ENCODE data around the gene TTLL9. TPM values are rescaled to one million over a fixed set of nuclear protein-coding genes. Genes with fewer than 3 reads are reported as not detected.

TTLL9 gene
- total RNA-seq, 1 donor from 2014 or later: 0.24 TPM

GRCh38 chr20:31851240-31851955 lies 19.0 kb upstream of the TTLL9 start:
- Mint-ChIP-seq H3K4me1 (ENCODE audit: unreplicated experiment) (peaks cover 5% of the 10 kb centered on the region), H3K36me3 (ENCODE audit: unreplicated experiment) (no peaks in the 10 kb centered on the region), H3K4me3 (ENCODE audit: unreplicated experiment) (no peak overlapping the region), H3K27me3 (ENCODE audit: unreplicated experiment) (peaks cover 4% of the 10 kb centered on the region), H3K9me3 (ENCODE audit: unreplicated experiment) (no peaks in the 10 kb centered on the region), H3K27ac (ENCODE audit: unreplicated experiment) (no peak overlapping the region)
- no peak for TF ChIP-seq CTCF (IDR thresholded peaks at IDR 0.05)
- DNase-seq (ENCODE audit: extremely low spot score, unreplicated experiment): no peak

- H3K9me3 Mint-ChIP-seq (ENCODE audit: unreplicated experiment): no peaks in the 10 kb centered on the region
- no peak overlapping the region for H3K27ac Mint-ChIP-seq (ENCODE audit: unreplicated experiment)
- H3K4me1 Mint-ChIP-seq (ENCODE audit: unreplicated experiment): peaks cover 3% of the 10 kb centered on the region
- H3K4me3 Mint-ChIP-seq (ENCODE audit: unreplicated experiment): no peak overlapping the region
- no peak for DNase-seq (ENCODE audit: extremely low spot score, unreplicated experiment)
- no peak for TF ChIP-seq CTCF (IDR thresholded peaks at IDR 0.05)
- H3K36me3 Mint-ChIP-seq (ENCODE audit: unreplicated experiment): no peaks in the 10 kb centered on the region
- peaks cover 15% of the 10 kb centered on the region for H3K27me3 Mint-ChIP-seq (ENCODE audit: unreplicated experiment)
Observed at GRCh38 chr20:31853481-31853880, 17.0 kb upstream of the TTLL9 start.

DNA sequence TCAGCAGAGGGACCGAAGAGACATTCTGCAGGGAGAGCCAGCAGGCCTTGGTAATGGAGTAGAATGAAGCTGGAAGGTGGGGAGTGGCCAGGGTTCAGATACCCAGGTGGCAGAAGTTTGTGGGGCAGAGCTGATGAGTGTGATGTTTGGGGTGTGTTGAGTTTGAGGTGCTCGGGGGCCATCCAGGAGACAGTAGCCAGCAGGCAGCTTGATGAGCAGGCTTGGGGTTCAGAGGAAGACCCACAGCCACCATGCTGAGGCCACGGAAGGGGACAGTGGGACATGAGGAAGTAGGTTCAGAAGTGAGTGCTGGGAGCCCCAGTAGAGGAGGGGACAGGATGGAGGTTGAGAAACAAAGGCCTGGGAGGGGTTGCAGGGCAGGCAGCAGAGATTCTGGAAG lies 13.9 kb upstream of the TTLL9 start:
- DNase-seq (ENCODE audit: extremely low spot score, unreplicated experiment): no peak
- no peaks in the 10 kb centered on the region for H3K9me3 Mint-ChIP-seq (ENCODE audit: unreplicated experiment)
- H3K27me3 Mint-ChIP-seq (ENCODE audit: unreplicated experiment): peaks cover 34% of the 10 kb centered on the region
- H3K4me3 Mint-ChIP-seq (ENCODE audit: unreplicated experiment): no peak overlapping the region
- H3K36me3 Mint-ChIP-seq (ENCODE audit: unreplicated experiment): no peaks in the 10 kb centered on the region
- H3K27ac Mint-ChIP-seq (ENCODE audit: unreplicated experiment): no peak overlapping the region
- no peak for TF ChIP-seq CTCF (IDR thresholded peaks at IDR 0.05)
- peaks cover 9% of the 10 kb centered on the region for H3K4me1 Mint-ChIP-seq (ENCODE audit: unreplicated experiment)

DNA sequence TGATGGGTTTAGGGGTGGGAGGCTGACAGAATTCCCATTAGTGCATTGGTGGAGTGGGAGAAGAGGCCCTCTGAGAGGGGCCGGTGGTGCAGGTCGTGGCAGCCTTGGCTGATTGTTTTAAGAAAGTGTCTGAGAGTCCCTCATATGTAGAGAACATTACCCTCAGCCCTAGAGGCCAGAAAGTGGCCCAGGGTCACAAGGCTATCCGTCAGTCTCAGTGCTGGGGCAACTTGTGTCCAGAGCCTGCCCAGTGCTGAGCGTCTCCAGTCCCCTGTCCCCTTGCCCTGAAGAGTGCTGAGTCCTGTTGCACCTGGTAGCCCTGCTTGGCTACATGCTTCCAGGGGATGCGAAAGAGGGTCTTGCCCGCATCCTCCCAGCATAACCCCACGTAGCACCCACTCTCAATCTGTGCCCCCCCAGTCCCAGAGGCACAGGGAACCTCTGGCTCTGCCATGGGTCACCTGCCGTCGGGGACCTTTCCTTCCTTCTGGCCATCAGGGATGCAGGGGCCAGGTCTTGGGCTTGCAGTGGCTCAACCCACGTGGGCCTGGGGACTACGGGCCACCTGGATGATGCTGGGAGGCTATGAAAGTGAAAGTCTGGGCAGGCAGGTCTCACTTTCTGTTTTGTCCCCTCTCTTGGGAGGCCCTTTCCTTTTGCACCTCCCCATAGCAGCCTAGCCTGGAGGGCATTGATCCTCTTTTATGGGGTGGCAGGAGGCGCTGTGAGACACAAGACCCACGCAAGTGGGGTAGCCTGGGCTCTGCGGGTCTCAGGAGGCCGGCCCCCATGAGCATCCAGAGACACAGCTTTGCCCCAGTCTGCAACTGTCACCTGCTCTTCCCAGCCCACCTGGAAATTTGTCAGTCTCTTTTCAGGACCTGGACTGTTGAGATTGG lies 12.3 kb upstream of the TTLL9 start:
- Mint-ChIP-seq H3K4me3 (ENCODE audit: unreplicated experiment) (no peak overlapping the region), H3K9me3 (ENCODE audit: unreplicated experiment) (no peaks in the 10 kb centered on the region), H3K27ac (ENCODE audit: unreplicated experiment) (no peak overlapping the region), H3K4me1 (ENCODE audit: unreplicated experiment) (peaks cover 11% of the 10 kb centered on the region), H3K36me3 (ENCODE audit: unreplicated experiment) (no peaks in the 10 kb centered on the region), H3K27me3 (ENCODE audit: unreplicated experiment) (peaks cover 36% of the 10 kb centered on the region)
- DNase-seq (ENCODE audit: extremely low spot score, unreplicated experiment): no peak
- TF ChIP-seq CTCF (IDR thresholded peaks at IDR 0.05): no peak

GRCh38 chr20:31858760-31859083 lies 11.7 kb upstream of the TTLL9 start:
- DNase-seq (ENCODE audit: extremely low spot score, unreplicated experiment): no peak
- no peak overlapping the region for H3K4me3 Mint-ChIP-seq (ENCODE audit: unreplicated experiment)
- H3K27me3 Mint-ChIP-seq (ENCODE audit: unreplicated experiment): peaks cover 36% of the 10 kb centered on the region
- H3K4me1 Mint-ChIP-seq (ENCODE audit: unreplicated experiment): peaks cover 11% of the 10 kb centered on the region
- no peaks in the 10 kb centered on the region for H3K36me3 Mint-ChIP-seq (ENCODE audit: unreplicated experiment)
- no peak overlapping the region for H3K27ac Mint-ChIP-seq (ENCODE audit: unreplicated experiment)
- no peak for TF ChIP-seq CTCF (IDR thresholded peaks at IDR 0.05)
- H3K9me3 Mint-ChIP-seq (ENCODE audit: unreplicated experiment): no peaks in the 10 kb centered on the region
